Ecto neural progenitor cell (in vitro differentiated cells): ENCODE measurements around the gene STK25.
"Not testable (repeated sequence)": the region's sequence is repeated elsewhere in the genome, so short reads cannot be mapped to it uniquely, and the experiment has no call there.

ENCODE experiments used
- DNase-seq: peaks from one replicate; pipeline ENCODE4 v3.0.0-alpha.2; 2018; ENCODE audit warnings: low spot score

The STK25 gene

DNA sequence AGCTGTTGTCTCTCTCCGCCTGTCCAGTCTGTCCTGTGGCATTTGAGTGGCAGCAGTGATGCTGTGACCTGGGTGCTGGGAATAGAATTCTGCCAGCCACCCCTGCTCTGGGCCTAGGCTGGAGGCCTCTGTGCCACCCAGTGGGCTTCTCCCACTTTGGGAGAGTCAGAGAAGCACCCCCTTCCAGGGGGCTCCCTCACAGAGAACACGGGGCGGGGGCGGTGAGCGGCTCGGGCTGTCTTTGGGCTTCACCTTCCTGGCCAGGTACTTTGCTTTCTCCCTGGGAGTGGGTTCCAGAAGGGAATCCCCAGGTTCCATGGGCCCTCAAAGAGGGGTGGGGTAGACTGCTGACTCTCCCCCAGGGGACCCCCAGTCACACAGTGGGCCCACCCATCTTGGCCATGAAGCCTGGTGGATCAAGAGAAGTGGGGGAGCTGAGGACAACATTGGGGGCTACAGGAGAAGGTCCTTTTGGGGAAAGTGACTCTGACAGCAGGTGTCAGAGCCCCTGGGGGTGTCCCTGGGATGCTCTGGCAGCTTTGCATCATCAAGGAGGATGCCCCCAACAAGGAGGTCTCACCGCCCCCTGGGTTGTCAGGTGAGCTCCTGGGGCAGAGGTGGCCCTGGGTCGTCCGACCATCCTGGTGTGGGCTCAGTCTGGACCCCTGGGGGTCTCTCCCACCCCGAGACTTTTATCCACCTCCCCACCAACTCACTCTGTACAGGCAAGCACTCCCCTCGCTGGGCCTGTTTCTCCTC, 31.4 kb upstream of the STK25 start:
- no peak for DNase-seq

DNA sequence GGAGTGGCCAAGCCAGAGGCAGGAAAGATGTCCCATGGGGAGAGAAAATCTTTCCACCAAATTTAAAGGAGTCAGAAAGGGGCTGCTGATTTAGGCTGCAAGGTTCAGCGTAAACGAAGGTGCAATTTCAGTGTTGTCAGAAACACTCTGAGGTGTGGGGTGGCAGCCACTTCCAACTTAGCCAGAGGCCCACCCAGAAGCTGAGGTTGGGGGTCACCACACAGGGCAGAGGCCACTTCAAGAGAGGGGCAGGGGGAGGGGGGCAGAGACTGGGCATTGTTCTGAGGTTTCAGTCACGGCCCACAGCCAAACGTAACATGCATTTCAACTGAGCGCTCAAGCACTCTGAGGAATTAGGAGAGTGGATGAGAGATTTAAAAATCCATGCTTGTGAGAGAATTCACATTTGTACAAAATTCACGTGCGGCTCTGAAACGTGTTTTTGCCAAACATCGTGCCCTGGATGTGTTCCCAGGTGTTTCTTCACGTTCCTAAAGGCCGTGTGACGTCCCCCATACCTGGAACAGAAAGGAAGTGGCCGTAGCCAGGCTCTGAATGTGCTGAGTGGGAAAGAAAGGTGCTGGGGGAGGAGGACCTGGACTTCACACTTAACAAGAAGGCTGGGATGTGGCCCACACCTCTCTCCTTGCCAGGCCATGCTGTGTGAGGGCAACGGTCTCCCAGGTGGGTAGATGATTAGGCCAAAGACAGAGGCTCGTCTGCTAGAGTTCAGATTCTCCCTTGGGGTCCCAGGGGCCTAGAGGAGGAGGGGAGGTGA, 30.6 kb upstream of the STK25 start:
- no peak for DNase-seq

DNA sequence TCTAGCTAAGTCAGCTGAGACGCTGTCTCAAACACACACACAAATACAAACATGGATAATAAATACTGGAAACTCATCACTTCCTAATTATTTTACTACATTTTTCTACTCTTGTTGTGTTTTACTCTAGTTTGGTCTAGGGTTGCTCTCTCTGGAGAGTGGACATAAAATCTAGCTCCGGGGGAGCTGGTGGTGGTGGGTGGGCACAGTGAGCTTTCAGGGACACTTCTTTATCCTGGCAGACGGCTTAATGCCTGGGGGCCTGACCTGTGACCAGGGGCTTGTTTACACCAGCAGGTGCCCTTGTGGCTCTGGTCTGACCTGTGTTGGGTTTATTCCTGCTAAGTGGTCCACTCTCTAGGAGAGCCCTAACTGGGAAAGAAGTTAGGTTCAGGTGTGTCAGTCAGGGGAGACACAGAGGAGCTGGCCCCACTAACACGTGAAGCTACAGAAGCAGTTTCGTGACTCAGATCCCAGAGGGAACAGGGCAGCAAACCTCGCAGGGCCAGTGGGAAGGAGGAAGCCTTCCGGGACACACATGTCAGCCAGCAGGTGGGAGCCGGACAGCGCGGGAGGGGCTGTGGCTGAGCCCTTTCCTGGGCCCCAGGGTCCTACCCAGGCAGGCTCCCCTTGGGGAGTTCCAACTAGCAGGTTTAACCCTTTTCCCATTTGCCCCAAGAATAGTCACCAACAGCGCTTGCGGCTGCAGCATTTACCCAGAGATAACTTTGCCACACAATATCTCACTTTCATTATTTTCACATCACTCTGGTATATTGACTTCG, 27.7 kb upstream of the STK25 start:
- no peak for DNase-seq

DNA sequence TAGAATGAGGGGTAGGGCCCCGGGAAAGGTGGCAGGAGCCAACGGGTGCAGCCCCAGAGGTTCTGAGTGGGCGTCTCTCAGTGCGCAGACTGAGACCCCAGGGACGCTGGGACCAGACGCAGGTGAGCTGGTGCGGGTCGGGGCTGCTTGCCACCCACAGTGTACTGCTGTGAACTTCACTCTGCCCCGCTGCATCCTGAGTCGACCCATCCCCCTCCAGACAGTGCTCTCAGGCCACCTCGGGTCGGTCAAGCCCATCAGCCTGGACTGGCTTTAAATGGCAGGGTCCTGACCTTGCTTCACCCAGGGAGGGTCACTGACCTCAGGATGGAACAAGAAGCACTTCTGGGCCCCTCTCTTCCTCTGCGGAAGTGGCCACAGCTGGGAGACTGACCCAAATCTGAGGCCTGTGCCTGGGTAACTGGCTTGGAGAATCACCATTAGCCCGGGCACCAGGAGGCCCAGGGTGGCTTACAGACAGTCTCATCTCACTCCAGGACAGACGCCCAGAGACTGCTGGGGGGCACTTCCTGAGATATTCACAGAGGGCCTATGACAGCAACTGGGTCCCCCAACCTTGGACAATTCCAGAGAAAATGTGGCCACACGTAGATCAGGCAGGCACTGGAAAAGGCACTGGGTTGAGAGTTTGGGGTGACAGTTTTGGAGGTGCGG, 26.5 kb upstream of the STK25 start:
- no peak for DNase-seq

DNA sequence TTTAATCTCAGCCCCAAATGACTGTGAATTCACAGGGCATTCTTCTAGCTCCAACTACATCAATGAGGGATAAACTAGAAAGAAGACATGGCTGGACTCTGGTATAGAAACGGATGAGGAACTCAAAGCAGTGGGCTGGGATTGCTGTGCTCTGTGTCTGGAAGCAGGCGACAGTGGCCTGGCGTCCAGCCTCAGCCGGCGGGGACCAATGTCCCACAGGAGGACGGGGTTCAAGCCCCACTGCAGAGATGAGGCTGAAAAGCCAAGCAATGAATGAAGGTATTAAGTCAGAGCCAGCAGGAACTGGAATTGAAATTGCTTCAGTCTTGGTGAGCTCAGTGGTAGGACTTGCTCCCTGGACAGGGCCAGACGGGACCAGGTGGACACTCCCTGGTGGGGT, 25.9 kb upstream of the STK25 start:
- DNase-seq: no peak

DNA sequence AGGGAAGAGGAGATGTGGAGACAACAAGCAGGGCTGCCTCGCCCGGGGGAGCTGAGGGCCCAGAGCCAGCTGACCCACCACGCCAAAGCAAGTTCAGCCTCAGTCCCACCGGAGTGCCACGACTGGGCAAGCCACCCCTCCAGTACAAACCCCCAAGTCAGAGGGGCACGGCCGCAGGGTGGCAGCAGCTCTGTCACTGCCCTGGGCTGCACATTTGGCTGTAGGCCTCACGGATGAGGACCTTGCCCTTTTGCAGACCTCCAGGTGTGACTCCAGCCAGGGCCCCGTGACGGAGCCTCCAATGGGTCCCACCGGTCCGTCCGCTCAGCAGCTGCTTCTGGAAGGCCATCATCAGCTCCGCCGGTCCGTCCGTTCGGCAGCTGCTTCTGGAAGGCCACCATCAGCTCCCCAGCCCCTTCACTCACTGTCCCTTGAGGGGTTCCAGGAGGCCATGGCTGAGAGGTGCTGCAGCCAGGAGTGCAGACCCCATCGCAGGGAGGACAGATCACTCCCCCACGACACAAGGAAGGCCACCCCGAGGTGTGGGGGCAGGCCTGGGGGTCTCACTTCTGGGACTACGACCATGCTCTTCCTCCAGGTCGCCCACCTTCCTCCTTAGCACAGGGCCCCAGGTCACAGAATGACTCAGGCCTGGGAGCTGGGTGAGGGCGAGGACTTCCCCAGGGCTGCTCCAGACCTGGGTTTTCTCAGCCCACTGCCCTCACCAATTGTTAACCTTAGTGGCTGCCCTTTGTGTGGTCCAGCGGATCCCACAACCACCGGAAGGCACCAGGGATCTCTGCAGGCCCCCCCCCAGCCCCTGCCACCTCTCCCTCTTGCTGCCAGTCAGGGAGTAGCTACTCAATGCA, 24.6 kb upstream of the STK25 start:
- DNase-seq: no peak

DNA sequence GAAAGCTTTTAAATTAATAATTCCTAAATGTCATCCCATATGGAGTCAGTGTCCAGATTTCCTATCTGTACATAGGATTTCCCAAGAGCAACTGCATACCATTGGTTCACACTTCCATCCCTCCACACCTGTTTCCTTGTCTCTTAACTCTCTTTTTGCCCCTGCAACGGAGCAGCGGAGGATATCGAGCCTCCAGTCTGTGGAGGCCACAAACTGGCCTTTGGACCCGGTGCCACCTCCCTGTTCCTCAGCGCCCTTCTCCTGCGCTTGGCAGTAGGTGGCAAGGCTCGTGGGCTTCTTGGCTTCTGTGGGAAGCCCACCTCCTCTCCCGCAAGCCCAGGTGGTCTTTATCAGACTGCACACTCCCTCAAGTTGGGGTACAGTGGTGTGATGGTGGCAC, 23.8 kb upstream of the STK25 start:
- no peak for DNase-seq

DNA sequence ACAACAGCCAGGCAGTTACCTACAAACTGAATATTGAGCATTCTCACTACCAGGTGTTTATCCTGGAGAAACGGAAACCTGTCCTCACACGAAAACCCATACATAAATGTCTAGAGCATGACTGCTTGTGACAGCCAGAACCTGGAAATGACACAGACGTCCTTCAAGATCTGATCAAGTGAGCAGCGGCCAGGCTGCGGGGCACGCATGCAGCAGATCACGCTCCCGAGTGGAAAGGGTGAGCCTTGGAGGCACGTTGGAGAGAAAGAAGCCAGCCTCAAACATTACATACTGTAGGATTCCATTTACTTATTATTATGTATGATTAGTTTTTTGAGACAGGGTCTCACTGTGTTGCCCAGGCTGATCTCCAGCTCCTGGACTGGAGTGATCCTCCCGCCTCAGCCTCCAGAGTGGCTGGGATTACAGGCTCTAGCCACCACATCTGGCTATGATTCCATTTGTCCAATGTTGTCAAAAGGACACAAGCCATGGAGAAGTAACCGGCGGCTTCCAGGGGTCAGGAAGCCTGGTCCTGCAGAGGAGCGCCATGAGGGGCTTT, 22.9 kb upstream of the STK25 start:
- no peak for DNase-seq

DNA sequence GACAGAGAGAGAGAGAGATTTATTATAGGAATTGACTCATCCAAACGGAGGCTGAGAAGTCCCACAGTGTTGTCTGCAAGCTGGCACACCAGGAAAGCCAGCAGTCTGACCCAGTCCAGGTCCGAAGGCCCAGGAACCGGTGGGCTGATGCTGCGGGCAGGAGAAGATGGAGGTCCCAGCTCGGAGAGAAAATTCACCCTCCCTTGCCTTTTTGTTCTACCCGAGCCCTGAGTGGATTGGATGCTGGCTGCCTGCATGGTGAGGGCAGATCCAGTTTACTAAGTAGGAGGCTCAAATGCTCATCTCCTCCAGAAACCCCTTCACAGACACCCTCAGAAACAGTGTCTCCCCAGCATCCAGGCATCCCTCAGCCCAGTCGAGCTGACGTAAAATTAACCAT, 22.2 kb upstream of the STK25 start:
- no peak for DNase-seq

DNA sequence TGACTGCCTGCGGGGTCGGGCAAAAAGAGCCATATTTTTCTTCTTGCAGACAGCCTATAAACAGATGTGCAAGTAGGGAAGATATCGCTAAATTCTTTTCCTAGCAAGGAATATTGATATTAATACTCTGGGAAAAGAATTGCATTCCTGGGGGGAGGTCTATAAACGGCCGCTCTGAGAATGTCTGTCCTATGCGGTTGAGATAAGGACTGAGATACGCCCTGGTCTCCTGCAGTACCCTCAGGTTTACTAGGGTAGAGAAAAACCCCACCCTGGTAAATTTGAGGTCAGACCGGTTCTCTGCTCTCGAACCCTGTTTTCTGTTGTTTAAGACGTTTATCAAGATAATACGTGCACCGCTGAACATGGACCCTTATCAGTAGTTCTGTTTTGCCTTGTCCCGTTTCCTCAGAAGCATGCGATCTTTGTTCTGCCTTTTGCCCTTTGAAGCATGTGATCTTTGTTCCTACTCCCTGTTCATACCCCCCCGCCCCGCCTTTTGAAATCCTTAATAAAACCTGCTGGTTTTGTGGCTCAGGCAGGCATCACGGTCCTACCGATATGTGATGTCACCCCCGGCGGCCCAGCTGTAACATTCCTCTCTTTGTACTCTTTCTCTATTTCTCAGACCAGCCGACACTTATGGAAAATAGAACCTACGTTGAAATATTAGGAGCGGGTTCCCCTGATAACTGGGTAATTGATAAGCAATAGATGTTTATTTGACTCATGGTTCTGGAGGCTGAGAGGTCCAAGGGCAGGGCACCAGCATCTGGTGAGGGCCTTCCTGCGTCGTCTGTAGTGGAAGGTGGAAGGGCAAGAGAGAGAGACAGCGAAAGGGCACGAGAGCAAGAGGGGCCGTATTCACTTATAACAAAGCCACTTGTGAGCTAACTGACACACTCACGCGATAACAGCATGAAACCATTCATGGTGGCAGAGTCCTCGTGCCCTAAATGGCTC, 17.7 kb upstream of the STK25 start:
- DNase-seq: not testable (repeated sequence)

DNA sequence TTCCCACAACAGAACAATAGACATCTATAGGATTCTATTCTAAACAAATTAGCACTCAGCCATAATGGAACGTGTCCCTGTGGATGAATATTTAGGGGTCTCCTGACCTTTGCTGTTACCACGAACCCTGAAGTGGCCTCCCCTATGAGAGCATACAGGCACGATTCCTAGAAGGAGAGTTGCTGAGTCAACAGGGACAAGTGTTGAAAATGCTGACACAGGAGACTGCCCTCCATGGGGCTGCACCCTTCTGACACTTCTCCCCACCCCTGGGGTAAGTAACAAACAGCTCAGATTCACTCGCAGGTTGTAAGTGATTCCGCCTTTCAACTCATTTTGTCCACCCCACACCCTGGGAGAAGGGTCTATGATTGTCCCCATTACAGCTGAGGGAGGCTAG, 14.1 kb upstream of the STK25 start:
- DNase-seq: no peak

DNA sequence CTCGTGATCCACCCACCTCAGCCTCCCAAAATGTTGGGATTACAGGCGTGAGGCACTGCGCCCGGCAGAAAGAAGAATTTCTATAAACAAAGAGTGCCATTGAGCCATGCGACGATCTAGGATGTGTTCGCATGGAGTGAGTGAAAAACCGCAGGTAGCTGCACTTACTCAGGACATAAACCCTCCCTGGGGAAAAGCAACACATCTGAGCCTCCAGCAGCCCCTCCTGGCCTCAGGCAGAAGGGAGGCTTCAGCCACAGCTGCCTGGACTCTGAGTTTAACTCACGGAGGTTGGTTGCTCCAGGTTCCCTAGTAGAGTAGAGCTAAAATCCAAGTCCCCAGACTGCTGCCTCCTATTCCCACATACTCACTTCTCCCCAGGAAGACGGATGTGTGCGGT, 11.3 kb upstream of the STK25 start:
- no peak for DNase-seq

DNA sequence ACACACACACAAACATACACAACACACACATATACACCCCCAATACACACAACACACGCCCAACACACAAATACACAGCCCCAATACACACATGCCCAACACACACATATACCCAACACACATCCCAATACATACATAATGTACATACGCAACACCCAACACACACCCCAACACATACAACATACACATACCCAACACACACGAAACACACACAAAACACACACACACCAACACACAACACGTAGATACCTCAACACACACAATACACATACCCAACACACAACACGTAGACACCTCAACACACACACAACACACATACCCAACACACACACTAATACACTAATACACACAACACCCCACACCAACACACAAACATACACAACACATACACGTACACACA, 8.9 kb upstream of the STK25 start:
- no peak for DNase-seq

DNA sequence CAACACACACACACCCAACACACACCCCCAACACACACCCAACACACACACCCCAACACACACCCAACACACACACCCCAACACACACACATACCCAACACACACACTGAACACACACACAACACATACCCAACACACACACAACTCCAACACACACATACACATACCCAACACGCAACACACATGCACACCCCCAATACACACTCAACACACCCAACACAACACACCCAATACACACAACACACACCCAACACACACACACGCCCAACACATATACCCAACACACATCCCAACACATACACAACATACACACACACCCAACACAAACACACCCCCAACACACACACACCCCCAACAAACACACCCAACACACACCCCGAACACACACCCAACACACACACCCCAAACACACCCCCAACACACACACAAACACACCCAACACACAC, 8.2 kb upstream of the STK25 start:
- no peak for DNase-seq

DNA sequence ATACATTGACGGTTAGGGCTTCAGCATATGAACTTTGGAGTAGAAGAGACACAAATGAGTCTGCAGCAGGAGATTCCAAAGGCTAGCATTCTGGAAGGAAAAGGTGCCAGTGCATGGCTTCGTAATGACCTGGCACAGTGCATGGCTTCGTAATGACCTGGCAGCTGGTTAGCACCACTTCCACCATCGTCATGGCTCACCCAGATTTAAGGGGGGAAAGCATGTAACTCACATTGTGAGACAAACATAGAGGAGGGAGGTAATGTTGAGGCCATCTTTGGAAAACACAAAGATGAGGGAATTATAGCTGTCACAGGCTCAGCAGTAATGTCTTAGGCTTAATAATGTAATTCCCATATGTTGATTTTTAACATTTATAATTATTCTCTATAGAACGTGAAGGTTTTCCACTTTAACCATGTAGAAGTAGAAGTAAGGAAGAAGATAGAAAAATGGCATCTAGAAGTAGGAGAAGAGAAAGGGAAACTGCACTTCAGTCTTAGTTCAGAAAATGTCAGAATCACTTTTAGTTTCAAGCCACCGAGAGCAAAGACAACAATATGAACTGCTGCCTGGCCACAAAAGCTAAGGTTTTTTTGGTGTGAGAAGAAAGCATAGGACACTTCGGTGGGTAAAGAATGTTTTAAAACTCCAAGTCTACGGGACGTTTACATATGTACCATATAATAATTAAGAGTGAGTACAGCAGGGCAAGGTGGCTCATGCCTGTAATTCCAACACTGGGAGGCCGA, 6.8 kb upstream of the STK25 start:
- no peak for DNase-seq

DNA sequence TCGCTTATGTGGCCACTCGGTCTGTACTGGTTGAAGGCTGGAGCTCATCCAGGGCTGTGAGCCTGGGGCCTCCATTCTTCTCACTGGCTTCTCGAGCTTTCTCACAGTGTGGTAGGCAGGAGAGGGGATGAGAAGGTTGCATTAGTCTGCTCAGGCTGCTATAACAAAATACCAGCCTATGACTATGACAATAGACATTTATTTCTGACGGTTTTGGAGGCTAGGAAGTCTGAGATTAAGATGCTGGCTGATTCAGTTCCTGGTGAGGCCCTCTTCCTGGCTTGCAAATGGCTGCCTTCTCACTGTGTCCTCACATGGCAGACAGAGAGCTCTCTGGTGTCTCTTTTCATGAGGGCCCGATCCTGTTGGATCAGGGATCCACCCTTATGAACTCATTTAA, 6.2 kb upstream of the STK25 start:
- no peak for DNase-seq

DNA sequence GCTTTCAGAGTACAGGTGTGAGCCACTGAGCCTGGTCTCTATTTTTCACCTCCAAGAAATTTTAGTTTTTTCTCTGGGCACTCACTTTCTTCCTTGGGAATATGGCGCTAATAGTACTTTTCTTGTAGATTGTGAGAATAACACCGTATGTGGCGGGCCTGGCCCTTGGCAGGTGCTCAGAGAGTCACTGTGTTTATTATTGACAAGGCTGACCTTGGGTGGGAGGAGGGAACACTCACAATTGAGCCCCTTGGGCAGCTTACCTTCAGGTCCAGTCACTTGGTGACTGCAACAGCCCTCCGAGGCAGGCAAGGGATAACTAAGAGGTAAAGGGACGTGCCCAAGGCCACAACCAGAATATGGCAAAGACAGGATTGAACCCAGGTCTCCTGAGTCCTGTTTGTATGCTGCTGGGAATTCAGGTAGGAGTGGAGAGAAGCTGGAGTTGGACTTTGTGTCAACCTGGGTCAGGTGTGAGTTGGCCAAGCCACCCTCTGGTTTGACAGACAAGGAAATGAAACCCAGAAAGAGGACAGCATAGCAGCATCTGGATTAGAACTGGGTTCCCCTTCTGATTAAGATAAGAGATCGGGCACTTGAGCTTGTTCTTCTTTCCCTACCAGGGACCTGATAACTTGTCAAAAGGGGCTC, 2.8 kb upstream of the STK25 start:
- no peak for DNase-seq

DNA sequence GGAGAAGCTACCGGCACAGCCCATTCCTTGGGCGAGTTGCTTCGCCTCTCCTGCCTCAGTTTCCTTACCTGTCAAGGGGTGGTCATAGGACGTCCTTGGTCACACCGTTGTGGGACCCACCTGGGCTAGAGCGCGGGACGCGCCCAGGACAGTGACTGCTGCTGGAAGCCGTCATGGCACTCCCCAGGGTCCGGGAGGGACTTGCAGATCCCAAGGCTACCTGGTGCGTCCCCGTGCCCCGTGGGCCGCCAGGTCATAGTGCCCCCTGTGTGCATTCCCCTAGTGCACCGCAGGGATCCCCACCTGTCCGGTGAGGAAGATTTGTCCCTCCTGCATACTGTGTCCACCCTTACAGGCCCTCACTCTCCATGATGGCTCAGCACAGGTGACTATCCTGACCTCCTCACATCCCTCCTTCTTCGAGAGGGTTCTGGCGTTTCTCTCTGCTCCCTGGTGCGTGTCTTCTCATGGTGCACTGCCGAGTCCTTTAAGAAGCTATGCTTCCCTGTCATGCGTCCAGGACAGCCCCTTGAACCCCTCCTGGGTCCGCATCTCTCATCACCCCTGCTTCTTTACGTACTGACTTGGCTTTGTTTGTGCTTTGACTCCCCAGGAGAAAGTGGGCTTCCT, 886 bp upstream of the STK25 start:
- peak; percentile 66 for DNase-seq
